Activated CD8-positive, alpha-beta memory T cell treated with anti-CD3 and anti-CD28 coated beads, Interleukin-2, amount 10 ng/mL, durations not matched to agents 7 days and 5 days (primary cell): Measurements from ENCODE around the gene DDO. TPM values are rescaled to one million over a fixed set of nuclear protein-coding genes. Genes with fewer than 3 reads are reported as not detected.

Experiments used
- ATAC-seq: fragments of 150-1000 bp; cut with Tn5 transposase; one replicate; pipeline ENCODE4 v1.10.0; 2021; ENCODE audit warnings: moderate library complexity
- CTCF ChIA-PET: fragments of 350-600 bp; sonication (Branson Sonifier 250); formaldehyde crosslinking; loops from one replicate; lab custom pipeline; 2021; ENCODE audit warnings: antibody characterized with exemption; lab: Charles Lee
- DNase-seq: peaks from one replicate; pipeline ENCODE4 v3.0.0-alpha.2; 2020
- H3K27ac Mint-ChIP-seq: one replicate; pipeline ENCODE4 v1.8.0; 2021; ENCODE audit warnings: mild to moderate bottlenecking, mixed read lengths
- H3K27me3 Mint-ChIP-seq: one replicate; pipeline ENCODE4 v1.8.0; 2021; ENCODE audit warnings: mixed read lengths
- H3K36me3 Mint-ChIP-seq: one replicate; pipeline ENCODE4 v1.8.0; 2021; ENCODE audit warnings: mild to moderate bottlenecking, mixed read lengths
- H3K4me1 Mint-ChIP-seq: one replicate; pipeline ENCODE4 v1.8.0; 2021; ENCODE audit warnings: mixed read lengths
- H3K4me3 Mint-ChIP-seq: one replicate; pipeline ENCODE4 v1.8.0; 2021; ENCODE audit warnings: mild to moderate bottlenecking, moderate library complexity, mixed read lengths
- H3K9me3 Mint-ChIP-seq: one replicate; pipeline ENCODE4 v1.8.0; 2022; ENCODE audit warnings: low read depth, mixed read lengths
- total RNA-seq, 2 experiments: library from RNA; stranded (reverse); gene quantifications; one replicate each; pipeline ENCODE4 v1.2.3, GENCODE V29; 2021

DDO gene
- total RNA-seq, 2 experiments from 2014 or later: not detected

- DNase-seq (no peak), ATAC-seq (no peak)
- peaks cover 1% of the 10 kb centered on the region for H3K36me3 Mint-ChIP-seq
- H3K4me1 Mint-ChIP-seq: peaks cover 13% of the 10 kb centered on the region
- no peaks in the 10 kb centered on the region for H3K9me3 Mint-ChIP-seq
- H3K4me3 Mint-ChIP-seq: no peak overlapping the region
- CTCF ChIA-PET: interaction anchor here (1.3 kb wide), 1 partner anchor 17 kb away, joined by 3 read pairs; no protein-coding TSS in a partner anchor
- no peak overlapping the region for H3K27ac Mint-ChIP-seq
- H3K27me3 Mint-ChIP-seq: peaks cover 5% of the 10 kb centered on the region
These were observed 29.9 kb downstream of the DDO start for GRCh38 chr6:110385458-110385863.

GRCh38 chr6:110378552-110378951, 36.8 kb downstream of the DDO start:
- no peak overlapping the region for H3K27ac Mint-ChIP-seq

GRCh38 chr6:110369066-110369465, 46.3 kb downstream of the DDO start:
- no peak for ATAC-seq
- H3K4me3 Mint-ChIP-seq: no peak overlapping the region
- CTCF ChIA-PET: interaction anchor here (1.4 kb wide), 1 partner anchor 16 kb away, joined by 3 read pairs; no protein-coding TSS in a partner anchor

More at GRCh38 chr6:110378552-110378951, 36.8 kb downstream of the DDO start:
- Mint-ChIP-seq H3K4me1 (no peaks in the 10 kb centered on the region), H3K4me3 (no peak overlapping the region), H3K9me3 (no peaks in the 10 kb centered on the region), H3K36me3 (peaks cover 1% of the 10 kb centered on the region), H3K27me3 (peaks cover 13% of the 10 kb centered on the region)
- ATAC-seq: no peak
- CTCF ChIA-PET: no interaction called here
- no peak for DNase-seq

GRCh38 chr6:110368284-110368683, 47.1 kb downstream of the DDO start:
- ATAC-seq (no peak), DNase-seq (no peak)
- peaks cover 20% of the 10 kb centered on the region for H3K27me3 Mint-ChIP-seq
- CTCF ChIA-PET: interaction anchor here (1.4 kb wide), 1 partner anchor 17 kb away, joined by 3 read pairs; no protein-coding TSS in a partner anchor
- no peak overlapping the region for H3K4me3 Mint-ChIP-seq
- H3K9me3 Mint-ChIP-seq: no peaks in the 10 kb centered on the region
- H3K27ac Mint-ChIP-seq: no peak overlapping the region
- peaks cover 7% of the 10 kb centered on the region for H3K4me1 Mint-ChIP-seq
- H3K36me3 Mint-ChIP-seq: no peaks in the 10 kb centered on the region

More at GRCh38 chr6:110369066-110369465, 46.3 kb downstream of the DDO start:
- peaks cover 18% of the 10 kb centered on the region for H3K27me3 Mint-ChIP-seq
- no peaks in the 10 kb centered on the region for H3K36me3 Mint-ChIP-seq
- H3K27ac Mint-ChIP-seq: no peak overlapping the region
- no peaks in the 10 kb centered on the region for H3K9me3 Mint-ChIP-seq
- DNase-seq: no peak
- peaks cover 7% of the 10 kb centered on the region for H3K4me1 Mint-ChIP-seq

- Mint-ChIP-seq H3K27me3 (peaks cover 20% of the 10 kb centered on the region), H3K36me3 (no peaks in the 10 kb centered on the region), H3K4me1 (peaks cover 7% of the 10 kb centered on the region), H3K4me3 (no peak overlapping the region), H3K9me3 (no peaks in the 10 kb centered on the region), H3K27ac (no peak overlapping the region)
- DNase-seq (no peak), ATAC-seq (no peak)
- CTCF ChIA-PET: interaction anchor here (1.4 kb wide), 1 partner anchor 17 kb away, joined by 3 read pairs; no protein-coding TSS in a partner anchor
These were observed 47.5 kb downstream of the DDO start for GRCh38 chr6:110367825-110368224.

GRCh38 chr6:110366975-110367374, 48.4 kb downstream of the DDO start:
- no peak overlapping the region for H3K4me3 Mint-ChIP-seq
- peaks cover 24% of the 10 kb centered on the region for H3K27me3 Mint-ChIP-seq
- DNase-seq (no peak), ATAC-seq (no peak)
- H3K27ac Mint-ChIP-seq: no peak overlapping the region
- CTCF ChIA-PET: no interaction called here
- peaks cover 7% of the 10 kb centered on the region for H3K4me1 Mint-ChIP-seq
- H3K9me3 Mint-ChIP-seq: no peaks in the 10 kb centered on the region
- H3K36me3 Mint-ChIP-seq: no peaks in the 10 kb centered on the region

GRCh38 chr6:110366256-110366655, 49.1 kb downstream of the DDO start:
- no peak for ATAC-seq
- CTCF ChIA-PET: interaction anchor here (1.0 to 1.4 kb wide), 2 partner anchors 26 to 327 kb away, joined by 3 read pairs; no protein-coding TSS in a partner anchor
- Mint-ChIP-seq H3K27ac (no peak overlapping the region), H3K36me3 (no peaks in the 10 kb centered on the region), H3K4me1 (peaks cover 7% of the 10 kb centered on the region), H3K9me3 (no peaks in the 10 kb centered on the region), H3K27me3 (peaks cover 27% of the 10 kb centered on the region), H3K4me3 (no peak overlapping the region)
- no peak for DNase-seq

- CTCF ChIA-PET: interaction anchor here (1.4 kb wide), 1 partner anchor 325 kb away, joined by 3 read pairs; no protein-coding TSS in a partner anchor
- ATAC-seq: no peak
- Mint-ChIP-seq H3K4me3 (no peak overlapping the region), H3K27me3 (peaks cover 30% of the 10 kb centered on the region), H3K27ac (no peak overlapping the region), H3K4me1 (peaks cover 7% of the 10 kb centered on the region), H3K9me3 (no peaks in the 10 kb centered on the region), H3K36me3 (no peaks in the 10 kb centered on the region)
- DNase-seq: no peak
These were observed 50.8 kb downstream of the DDO start for GRCh38 chr6:110364364-110365105.

- no peaks in the 10 kb centered on the region for H3K36me3 Mint-ChIP-seq
- no peaks in the 10 kb centered on the region for H3K9me3 Mint-ChIP-seq
- CTCF ChIA-PET: no interaction called here
- DNase-seq (no peak), ATAC-seq (no peak)
- H3K4me1 Mint-ChIP-seq: peaks cover 7% of the 10 kb centered on the region
- peaks cover 33% of the 10 kb centered on the region for H3K27me3 Mint-ChIP-seq
- H3K4me3 Mint-ChIP-seq: no peak overlapping the region
- H3K27ac Mint-ChIP-seq: no peak overlapping the region
These were observed 51.6 kb downstream of the DDO start for GRCh38 chr6:110363748-110364147.

- Mint-ChIP-seq H3K4me1 (peaks cover 1% of the 10 kb centered on the region), H3K4me3 (no peak overlapping the region), H3K9me3 (no peaks in the 10 kb centered on the region), H3K27ac (no peak overlapping the region), H3K27me3 (peaks cover 54% of the 10 kb centered on the region), H3K36me3 (no peaks in the 10 kb centered on the region)
- no peak for ATAC-seq
- no peak for DNase-seq
- CTCF ChIA-PET: no interaction called here
These were observed 54.7 kb downstream of the DDO start for GRCh38 chr6:110360676-110361075.

GRCh38 chr6:110359556-110359955, 55.8 kb downstream of the DDO start:
- H3K4me3 Mint-ChIP-seq: no peak overlapping the region
- CTCF ChIA-PET: no interaction called here
- ATAC-seq (no peak), DNase-seq (no peak)
- no peaks in the 10 kb centered on the region for H3K36me3 Mint-ChIP-seq
- H3K27ac Mint-ChIP-seq: no peak overlapping the region
- H3K9me3 Mint-ChIP-seq: no peaks in the 10 kb centered on the region
- peaks cover 62% of the 10 kb centered on the region for H3K27me3 Mint-ChIP-seq
- peaks cover 1% of the 10 kb centered on the region for H3K4me1 Mint-ChIP-seq

GRCh38 chr6:110358553-110359160, 56.7 kb downstream of the DDO start:
- Mint-ChIP-seq H3K27me3 (peaks cover 68% of the 10 kb centered on the region), H3K27ac (no peak overlapping the region), H3K36me3 (no peaks in the 10 kb centered on the region), H3K9me3 (no peaks in the 10 kb centered on the region), H3K4me1 (peaks cover 1% of the 10 kb centered on the region), H3K4me3 (no peak overlapping the region)
- CTCF ChIA-PET: no interaction called here
- DNase-seq: no peak
- no peak for ATAC-seq

- Mint-ChIP-seq H3K4me1 (peaks cover 1% of the 10 kb centered on the region), H3K27ac (no peak within 1 kb of the TSS), H3K9me3 (no peaks in the 10 kb centered on the region), H3K27me3 (peaks cover 74% of the 10 kb centered on the region), H3K36me3 (no peaks in the 10 kb centered on the region), H3K4me3 (peak within 1 kb of the TSS; percentile 60)
- CTCF ChIA-PET: no interaction called here
- ATAC-seq (peak; percentile 58), DNase-seq (no peak)
These were observed 57.5 kb downstream of the DDO start, which contains the start of gene METTL24 for GRCh38 chr6:110357664-110358552. Gene METTL24, minus strand, starts transcription at chr6:110358349. Its CDS starts 77 bp downstream, at chr6:110358272.
